Dermis blood vessel endothelial cell (primary cell): ENCODE results near the gene JTB. TPM values are rescaled to one million over a fixed set of nuclear protein-coding genes. Genes with fewer than 3 reads are reported as not detected.
"Not testable (repeated sequence)": the region's sequence is repeated elsewhere in the genome, so short reads cannot be mapped to it uniquely, and the experiment has no call there.

ENCODE experiments used
- DNase-seq: peaks from one replicate; pipeline ENCODE4 v3.0.0; 2010
- total RNA-seq: library from RNA; depleted of rRNA; stranded (reverse); fragments of >200 nt; gene quantifications from 2 replicates; pipeline ENCODE4 v1.2.3, GENCODE V29; 2014

The JTB gene
- 139 and 198 TPM in 2 replicates for total RNA-seq

- DNase-seq: peak; percentile 88
Observed at GRCh38 chr1:153977250-153978240, at the start of gene JTB. Gene JTB, minus strand, starts transcription at chr1:153977674. Its CDS starts 422 bp downstream, at chr1:153977252.

GRCh38 chr1:154019940-154020339 lies 42.5 kb upstream of the JTB start:
- DNase-seq: no peak

- DNase-seq: no peak
Observed at GRCh38 chr1:154019269-154019668, 41.8 kb upstream of the JTB start.

- no peak for DNase-seq
Observed at GRCh38 chr1:154014154-154014907, 36.9 kb upstream of the JTB start.

- not testable (repeated sequence) for DNase-seq
Observed at GRCh38 chr1:154012543-154012942, 35.1 kb upstream of the JTB start.

GRCh38 chr1:154012129-154012528 lies 34.7 kb upstream of the JTB start:
- DNase-seq: no peak

GRCh38 chr1:154006136-154006535 lies 28.7 kb upstream of the JTB start:
- DNase-seq: no peak

GRCh38 chr1:154000420-154000819 lies 22.9 kb upstream of the JTB start:
- no peak for DNase-seq

- not testable (repeated sequence) for DNase-seq
Observed at GRCh38 chr1:153996882-153997281, 19.4 kb upstream of the JTB start.

GRCh38 chr1:153995640-153996039 lies 18.2 kb upstream of the JTB start:
- no peak for DNase-seq

GRCh38 chr1:153995202-153995601 lies 17.7 kb upstream of the JTB start:
- DNase-seq: no peak

GRCh38 chr1:153991806-153992205 lies 14.3 kb upstream of the JTB start:
- DNase-seq: no peak

GRCh38 chr1:153991151-153991630 lies 13.7 kb upstream of the JTB start:
- DNase-seq: peak; percentile 14

GRCh38 chr1:153990468-153991150 lies 13.1 kb upstream of the JTB start, which contains the start of gene RPS27:
Gene RPS27, plus strand, starts transcription at chr1:153990762. Its CDS starts 35 bp downstream, at chr1:153990797.
- peak; percentile 98 for DNase-seq

- no peak for DNase-seq
Observed at GRCh38 chr1:153987621-153988020, 10.1 kb upstream of the JTB start.

- DNase-seq: peak; percentile 87
Observed at GRCh38 chr1:153985941-153986761, 8.7 kb upstream of the JTB start, which contains the start of gene RAB13. Gene RAB13, minus strand, starts transcription at chr1:153986339. Its CDS starts 103 bp downstream, at chr1:153986236.

GRCh38 chr1:153985341-153985912 lies 8.0 kb upstream of the JTB start:
- peak; percentile 54 for DNase-seq

GRCh38 chr1:153984123-153984894 lies 6.8 kb upstream of the JTB start:
- DNase-seq: no peak

GRCh38 chr1:153981735-153982134 lies 4.3 kb upstream of the JTB start:
- DNase-seq: not testable (repeated sequence)

GRCh38 chr1:153979091-153979490 lies 1.6 kb upstream of the JTB start:
- DNase-seq: not testable (repeated sequence)
